ENCODE data around the gene AWAT1.

- no peak for TF ChIP-seq CTCF (IDR thresholded peaks at IDR 0.05)
- TF ChIP-seq EP300 (IDR thresholded peaks at IDR 0.05), result no peak
- TF ChIP-seq POLR2AphosphoS5 (IDR thresholded peaks at IDR 0.05), result no peak
Observed at GRCh38 chrX:70234355-70234754, at the start of gene AWAT1.
